Activated naive CD8-positive, alpha-beta T cell treated with anti-CD3 and anti-CD28 coated beads, Interleukin-2, amount 10 ng/mL, durations not matched to agents 7 days and 5 days (primary cell): ENCODE data around the gene GDI1. TPM values are rescaled to one million over a fixed set of nuclear protein-coding genes. Genes with fewer than 3 reads are reported as not detected.

ENCODE experiments used
- ATAC-seq: fragments of 150-1000 bp; cut with Tn5 transposase; one replicate; pipeline ENCODE4 v1.10.0; 2021; ENCODE audit warnings: low read depth, moderate library complexity
- POLR2A ChIA-PET: fragments of 350-600 bp; sonication (Branson Sonifier 250); formaldehyde crosslinking; loops from one replicate; lab custom pipeline; 2021; ENCODE audit warnings: antibody characterized with exemption; lab: Charles Lee
- DNase-seq: peaks from one replicate; pipeline ENCODE4 v3.0.0; 2021
- H3K27ac Mint-ChIP-seq: one replicate; pipeline ENCODE4 v1.8.0; 2022; ENCODE audit warnings: mild to moderate bottlenecking, mixed read lengths
- H3K27me3 Mint-ChIP-seq: one replicate; pipeline ENCODE4 v1.8.0; 2022; ENCODE audit warnings: mild to moderate bottlenecking, moderate library complexity, mixed read lengths
- H3K36me3 Mint-ChIP-seq: one replicate; pipeline ENCODE4 v1.8.0; 2021; ENCODE audit warnings: mild to moderate bottlenecking, mixed read lengths
- H3K4me1 Mint-ChIP-seq: one replicate; pipeline ENCODE4 v1.8.0; 2021; ENCODE audit warnings: mixed read lengths
- H3K4me3 Mint-ChIP-seq: one replicate; pipeline ENCODE4 v1.8.0; 2022; ENCODE audit warnings: mild to moderate bottlenecking, moderate library complexity, mixed read lengths
- H3K9me3 Mint-ChIP-seq: one replicate; pipeline ENCODE4 v1.8.0; 2021; ENCODE audit warnings: mixed read lengths
- total RNA-seq, 2 experiments: library from RNA; stranded (reverse); gene quantifications; one replicate each; pipeline ENCODE4 v1.2.3, GENCODE V29; 2021

Gene GDI1
- total RNA-seq, 2 experiments from 2014 or later, result 138 to 147 TPM

GRCh38 chrX:154419189-154419588 is 17.8 kb upstream of the GDI1 start:
- no peak overlapping the region for H3K4me3 Mint-ChIP-seq
- peaks cover 2% of the 10 kb centered on the region for H3K4me1 Mint-ChIP-seq
- no peak overlapping the region for H3K27ac Mint-ChIP-seq
- H3K36me3 Mint-ChIP-seq, result peaks cover 2% of the 10 kb centered on the region
- no peak for DNase-seq
- POLR2A ChIA-PET, result no interaction called here
- no peaks in the 10 kb centered on the region for H3K27me3 Mint-ChIP-seq
- no peak for ATAC-seq
- H3K9me3 Mint-ChIP-seq, result no peaks in the 10 kb centered on the region

DNA sequence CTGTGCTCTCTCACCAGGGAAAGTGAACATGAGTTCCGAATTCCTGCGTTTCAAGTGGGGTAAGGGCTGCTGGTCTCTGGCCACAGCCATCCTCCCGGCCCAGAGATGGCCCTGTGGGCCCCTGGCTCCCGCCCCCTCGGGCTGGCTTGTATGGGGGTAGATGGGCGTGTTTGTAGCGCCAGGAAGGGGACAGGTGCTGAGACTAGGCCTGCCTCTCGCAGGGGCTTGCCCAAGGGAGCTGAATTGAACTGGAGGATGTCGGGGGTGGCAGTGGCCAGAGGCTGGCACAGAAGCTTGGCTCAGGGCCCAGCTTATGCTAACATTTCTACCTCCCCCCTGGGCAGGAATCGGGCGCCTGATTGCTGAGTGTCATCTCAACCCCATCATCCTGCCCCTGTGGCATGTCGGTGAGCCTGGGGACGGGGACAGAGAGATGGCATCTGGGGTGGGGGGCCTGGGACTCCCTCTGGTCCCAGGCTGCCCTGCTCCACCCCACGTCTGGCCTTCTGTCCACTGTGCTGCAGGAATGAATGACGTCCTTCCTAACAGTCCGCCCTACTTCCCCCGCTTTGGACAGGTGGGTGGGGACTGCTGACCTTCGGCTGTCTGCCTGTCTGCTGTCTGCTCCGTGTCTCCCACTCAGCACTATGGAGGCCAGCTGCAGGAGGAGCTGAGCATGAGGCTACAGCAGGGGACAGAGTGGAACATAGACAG is 17.1 kb upstream of the GDI1 start:
- Mint-ChIP-seq H3K4me1 (peaks cover 5% of the 10 kb centered on the region), H3K27me3 (no peaks in the 10 kb centered on the region), H3K36me3 (peaks cover 2% of the 10 kb centered on the region), H3K9me3 (no peaks in the 10 kb centered on the region), H3K4me3 (no peak overlapping the region), H3K27ac (no peak overlapping the region)
- POLR2A ChIA-PET, result interaction anchor here (0.5 kb wide), 1 partner anchor 326 kb away, joined by 3 read pairs; no protein-coding TSS in a partner anchor
- DNase-seq (no peak), ATAC-seq (no peak)

- peaks cover 5% of the 10 kb centered on the region for H3K4me1 Mint-ChIP-seq
- H3K27ac Mint-ChIP-seq, result no peak overlapping the region
- POLR2A ChIA-PET, result interaction anchor here (0.5 to 1.3 kb wide), 3 partner anchors 8 to 327 kb away, joined by 3 to 5 read pairs (median 3); no protein-coding TSS in a partner anchor
- DNase-seq, result no peak
- no peak for ATAC-seq
- no peaks in the 10 kb centered on the region for H3K27me3 Mint-ChIP-seq
- no peaks in the 10 kb centered on the region for H3K9me3 Mint-ChIP-seq
- H3K4me3 Mint-ChIP-seq, result no peak overlapping the region
- H3K36me3 Mint-ChIP-seq, result peaks cover under 1% of the 10 kb centered on the region
Observed at GRCh38 chrX:154420402-154420756, 16.6 kb upstream of the GDI1 start.

- Mint-ChIP-seq H3K36me3 (peaks cover 6% of the 10 kb centered on the region), H3K27ac (no peak overlapping the region), H3K27me3 (no peaks in the 10 kb centered on the region), H3K4me3 (no peak overlapping the region), H3K4me1 (peaks cover 25% of the 10 kb centered on the region), H3K9me3 (no peaks in the 10 kb centered on the region)
- ATAC-seq (no peak), DNase-seq (no peak)
- POLR2A ChIA-PET, result interaction anchor here (0.5 to 1.2 kb wide), 2 partner anchors 15 to 49 kb away, joined by 3 to 5 read pairs; no protein-coding TSS in a partner anchor
Observed at GRCh38 chrX:154426916-154427770, 9.8 kb upstream of the GDI1 start.

- H3K4me3 Mint-ChIP-seq, result peak within 1 kb of the TSS; percentile 80
- H3K36me3 Mint-ChIP-seq, result peaks cover 6% of the 10 kb centered on the region
- peak within 1 kb of the TSS; percentile 77 for H3K27ac Mint-ChIP-seq
- peaks cover 28% of the 10 kb centered on the region for H3K4me1 Mint-ChIP-seq
- ATAC-seq (peak; percentile 99), DNase-seq (peak; percentile 86)
- no peaks in the 10 kb centered on the region for H3K27me3 Mint-ChIP-seq
- H3K9me3 Mint-ChIP-seq, result no peaks in the 10 kb centered on the region
- POLR2A ChIA-PET, result interaction anchor here (0.8 to 2.5 kb wide), 7 partner anchors 12 to 62 kb away, joined by 3 to 16 read pairs (median 4); partner anchors contain the start of genes RPL10, SLC10A3 and UBL4A
Observed at GRCh38 chrX:154428176-154429171, 8.5 kb upstream of the GDI1 start, which contains the start of gene ATP6AP1. Gene ATP6AP1 (plus strand): TSS chrX:154428677. CDS start chrX:154428693, 16 bp downstream.

DNA sequence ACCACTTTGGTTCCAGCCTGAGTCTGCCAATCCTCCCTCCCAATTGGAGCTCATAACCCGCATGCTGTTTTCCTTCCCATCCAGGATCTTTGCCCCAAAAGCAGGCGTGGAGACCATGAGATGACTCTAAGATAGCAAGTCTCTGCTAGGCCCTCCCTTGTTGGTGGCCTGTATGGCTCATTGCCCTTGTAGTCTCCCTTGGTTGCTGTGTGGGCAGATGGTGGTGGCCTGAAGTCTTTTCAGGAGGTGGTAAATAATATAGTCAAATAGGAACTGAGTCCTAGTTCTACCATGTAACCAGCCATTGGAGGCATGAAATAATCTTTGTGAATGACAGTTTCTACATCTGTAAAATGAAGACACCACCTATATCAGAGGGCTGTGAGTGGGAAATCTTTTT is 7.2 kb upstream of the GDI1 start:
- ATAC-seq (no peak), DNase-seq (no peak)
- Mint-ChIP-seq H3K36me3 (peaks cover 6% of the 10 kb centered on the region), H3K4me1 (peaks cover 23% of the 10 kb centered on the region), H3K27me3 (no peaks in the 10 kb centered on the region), H3K27ac (peak overlapping the region; percentile 12), H3K4me3 (peak overlapping the region; percentile 80), H3K9me3 (no peaks in the 10 kb centered on the region)
- POLR2A ChIA-PET, result interaction anchor here (1.1 to 2.5 kb wide), 4 partner anchors 13 to 61 kb away, joined by 3 to 16 read pairs (median 8); partner anchors contain the start of genes RPL10 and SLC10A3

DNA sequence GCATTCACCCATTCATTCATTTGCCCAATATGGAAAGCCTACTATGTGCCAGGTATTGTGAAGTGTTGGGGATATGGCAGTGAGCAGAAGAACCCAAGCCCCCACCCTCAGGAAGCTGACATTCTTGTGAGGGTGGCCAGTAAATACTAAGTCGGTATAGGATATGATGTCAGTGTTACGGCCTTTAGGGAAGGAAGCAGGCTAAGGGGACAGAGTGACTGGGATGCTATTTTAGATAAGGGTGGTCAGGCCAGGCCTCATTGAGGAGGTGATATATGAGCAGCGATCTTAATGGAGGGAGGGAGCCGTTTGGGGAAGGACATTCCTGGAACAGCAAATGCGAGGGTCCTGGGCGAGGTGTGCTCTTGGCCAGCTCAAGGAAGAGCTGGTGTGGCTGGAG is 6.5 kb upstream of the GDI1 start:
- Mint-ChIP-seq H3K36me3 (peaks cover 6% of the 10 kb centered on the region), H3K27ac (peak overlapping the region; percentile 70), H3K27me3 (no peaks in the 10 kb centered on the region), H3K4me3 (peak overlapping the region; percentile 50), H3K4me1 (peaks cover 23% of the 10 kb centered on the region), H3K9me3 (no peaks in the 10 kb centered on the region)
- POLR2A ChIA-PET, result no interaction called here
- ATAC-seq (no peak), DNase-seq (no peak)

- peak overlapping the region; percentile 70 for H3K27ac Mint-ChIP-seq
- no peak for DNase-seq
- no peaks in the 10 kb centered on the region for H3K27me3 Mint-ChIP-seq
- POLR2A ChIA-PET, result interaction anchor here (0.8 kb wide), 1 partner anchor 19 kb away, joined by 3 read pairs; no protein-coding TSS in a partner anchor
- H3K4me3 Mint-ChIP-seq, result peak overlapping the region; percentile 16
- peaks cover 23% of the 10 kb centered on the region for H3K4me1 Mint-ChIP-seq
- ATAC-seq, result no peak
- no peaks in the 10 kb centered on the region for H3K9me3 Mint-ChIP-seq
- H3K36me3 Mint-ChIP-seq, result peaks cover 6% of the 10 kb centered on the region
Observed at GRCh38 chrX:154430916-154431315, 6.0 kb upstream of the GDI1 start.

- POLR2A ChIA-PET, result interaction anchor here (0.8 to 1.0 kb wide), 2 partner anchors 11 to 19 kb away, joined by 3 read pairs; no protein-coding TSS in a partner anchor
- no peak overlapping the region for H3K27ac Mint-ChIP-seq
- ATAC-seq (no peak), DNase-seq (no peak)
- peaks cover 6% of the 10 kb centered on the region for H3K36me3 Mint-ChIP-seq
- H3K4me1 Mint-ChIP-seq, result peaks cover 26% of the 10 kb centered on the region
- H3K9me3 Mint-ChIP-seq, result no peaks in the 10 kb centered on the region
- H3K4me3 Mint-ChIP-seq, result no peak overlapping the region
- no peaks in the 10 kb centered on the region for H3K27me3 Mint-ChIP-seq
Observed at GRCh38 chrX:154431341-154431740, 5.6 kb upstream of the GDI1 start.

- POLR2A ChIA-PET, result interaction anchor here (1.0 kb wide), 1 partner anchor 11 kb away, joined by 3 read pairs; no protein-coding TSS in a partner anchor
- DNase-seq (no peak), ATAC-seq (no peak)
- Mint-ChIP-seq H3K4me3 (no peak overlapping the region), H3K27ac (no peak overlapping the region), H3K36me3 (peaks cover 6% of the 10 kb centered on the region), H3K9me3 (no peaks in the 10 kb centered on the region), H3K27me3 (no peaks in the 10 kb centered on the region), H3K4me1 (peaks cover 25% of the 10 kb centered on the region)
Observed at GRCh38 chrX:154432210-154432609, 4.7 kb upstream of the GDI1 start.

DNA sequence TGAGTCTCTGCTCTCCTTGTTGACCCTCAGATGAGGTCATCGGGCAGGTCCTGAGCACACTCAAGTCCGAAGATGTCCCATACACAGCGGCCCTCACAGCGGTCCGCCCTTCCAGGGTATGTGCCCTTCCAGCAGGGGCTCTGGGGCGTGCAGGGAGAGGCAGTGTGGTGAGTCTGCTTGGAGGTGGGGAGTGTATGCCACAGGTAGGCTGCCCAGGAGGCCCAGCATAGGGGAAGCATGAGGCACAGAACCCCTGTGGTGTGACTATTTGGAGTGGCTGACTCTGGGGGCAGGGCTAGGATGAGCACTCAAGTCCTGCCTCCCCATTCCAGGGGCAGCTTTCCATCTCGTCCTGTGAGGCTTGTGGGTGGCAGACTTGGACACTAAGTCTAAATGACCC is 3.3 kb upstream of the GDI1 start:
- ATAC-seq (no peak), DNase-seq (no peak)
- no peaks in the 10 kb centered on the region for H3K9me3 Mint-ChIP-seq
- POLR2A ChIA-PET, result no interaction called here
- no peak overlapping the region for H3K4me3 Mint-ChIP-seq
- H3K36me3 Mint-ChIP-seq, result peaks cover 6% of the 10 kb centered on the region
- no peaks in the 10 kb centered on the region for H3K27me3 Mint-ChIP-seq
- no peak overlapping the region for H3K27ac Mint-ChIP-seq
- H3K4me1 Mint-ChIP-seq, result peaks cover 26% of the 10 kb centered on the region
